ENCODE data around the gene FAM20C. TPM values are rescaled to one million over a fixed set of nuclear protein-coding genes. Genes with fewer than 3 reads are reported as not detected.
A peak's percentile ranks its signal among the peaks of the same experiment; 100 is the strongest.

Gene FAM20C
- total RNA-seq = 1 to 10 TPM in 2 of 3 donors, under 1 TPM in 1; 0.47 to 2.0 (median 1.7) TPM

GRCh38 chr7:191981-192649 is at the start of gene FAM20C:
TSS of gene FAM20C (plus strand) at chr7:192571. CDS start at chr7:193200, 629 bp downstream.
- Mint-ChIP-seq H3K27me3 (ENCODE audit: low read depth) (peaks cover 54% of the 10 kb centered on the region), H3K4me3 (peak within 1 kb of the TSS; percentile 78), H3K4me1 (ENCODE audit: low read depth) (peaks cover 3% of the 10 kb centered on the region), H3K36me3 (ENCODE audit: insufficient read depth) (no peaks in the 10 kb centered on the region), H3K9me3 (no peaks in the 10 kb centered on the region)
- ATAC-seq = peak; percentile 87 to 92
- DNase-seq = no peak

DNA sequence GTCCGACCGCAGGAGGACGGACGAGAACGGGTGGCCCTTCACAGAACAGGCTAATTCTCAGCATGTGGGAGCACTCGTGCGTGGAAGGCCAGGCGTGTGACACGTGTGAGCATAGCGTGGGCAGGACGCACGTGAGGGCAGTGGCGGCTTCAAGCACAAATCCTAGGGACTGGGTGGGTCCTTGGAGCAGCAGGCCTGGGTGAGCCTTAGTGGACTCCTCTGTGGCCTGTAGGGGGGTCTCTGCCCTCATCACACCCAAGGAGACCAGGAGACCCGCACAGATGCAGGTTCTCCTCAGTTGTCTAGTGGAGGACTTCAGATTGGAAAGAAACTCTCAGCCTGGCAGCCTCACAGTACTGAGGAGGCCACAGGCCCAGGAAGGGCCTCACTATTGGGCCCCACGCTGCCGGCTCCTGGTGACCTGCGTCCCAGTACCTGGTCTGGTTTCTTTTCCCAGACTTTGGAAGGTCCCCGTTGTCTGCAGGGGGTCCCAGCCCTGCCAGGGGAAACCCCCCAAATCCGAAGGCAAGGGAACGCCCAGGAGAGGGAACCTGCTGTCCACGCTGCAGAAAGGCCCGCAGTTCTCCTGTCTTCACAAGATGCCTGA is 49.1 kb upstream of the FAM20C start:
- Mint-ChIP-seq H3K4me1 (ENCODE audit: low read depth) (no peaks in the 10 kb centered on the region), H3K4me3 (no peak overlapping the region), H3K36me3 (ENCODE audit: insufficient read depth) (peaks cover 7% of the 10 kb centered on the region), H3K27me3 (ENCODE audit: low read depth) (peaks cover 6% of the 10 kb centered on the region), H3K9me3 (no peaks in the 10 kb centered on the region)
- DNase-seq = no peak
- no peak for ATAC-seq

GRCh38 chr7:143811-144453 is 48.4 kb upstream of the FAM20C start:
- ATAC-seq = no peak
- no peak for DNase-seq
- Mint-ChIP-seq H3K27me3 (ENCODE audit: low read depth) (peaks cover 6% of the 10 kb centered on the region), H3K36me3 (ENCODE audit: insufficient read depth) (peaks cover 7% of the 10 kb centered on the region), H3K4me3 (no peak overlapping the region), H3K9me3 (no peaks in the 10 kb centered on the region), H3K4me1 (ENCODE audit: low read depth) (no peaks in the 10 kb centered on the region)

- no peaks in the 10 kb centered on the region for H3K9me3 Mint-ChIP-seq
- H3K4me1 Mint-ChIP-seq (ENCODE audit: low read depth) = peaks cover 3% of the 10 kb centered on the region
- peaks cover 3% of the 10 kb centered on the region for H3K27me3 Mint-ChIP-seq (ENCODE audit: low read depth)
- ATAC-seq (no peak), DNase-seq (no peak)
- H3K4me3 Mint-ChIP-seq = no peak overlapping the region
- H3K36me3 Mint-ChIP-seq (ENCODE audit: insufficient read depth) = peaks cover 7% of the 10 kb centered on the region
These were observed 47.9 kb upstream of the FAM20C start for GRCh38 chr7:144454-144826.

DNA sequence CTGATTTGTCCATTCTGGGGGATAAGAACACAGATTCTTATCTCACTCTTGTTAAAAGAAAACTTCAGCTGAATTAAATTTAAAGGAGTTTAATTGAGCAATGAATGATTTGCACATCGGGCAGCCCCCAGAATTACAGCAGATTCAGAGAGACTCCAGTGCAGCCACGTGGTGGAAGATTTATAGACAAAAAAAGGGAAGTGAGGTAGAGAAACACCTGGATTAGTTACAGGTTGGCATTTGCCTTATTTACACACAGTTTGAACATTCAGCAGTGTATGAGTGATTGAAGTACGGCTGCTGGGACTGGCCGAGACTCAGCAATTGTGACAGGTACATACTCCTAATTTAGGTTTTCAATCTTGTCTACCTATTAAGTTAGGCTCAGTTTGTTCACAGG is 46.5 kb upstream of the FAM20C start:
- peaks cover 14% of the 10 kb centered on the region for H3K4me1 Mint-ChIP-seq (ENCODE audit: low read depth)
- no peaks in the 10 kb centered on the region for H3K9me3 Mint-ChIP-seq
- no peak overlapping the region for H3K4me3 Mint-ChIP-seq
- H3K27me3 Mint-ChIP-seq (ENCODE audit: low read depth) = no peaks in the 10 kb centered on the region
- DNase-seq = no peak
- peaks cover 7% of the 10 kb centered on the region for H3K36me3 Mint-ChIP-seq (ENCODE audit: insufficient read depth)
- ATAC-seq = no peak

- no peaks in the 10 kb centered on the region for H3K9me3 Mint-ChIP-seq
- peaks cover 14% of the 10 kb centered on the region for H3K4me1 Mint-ChIP-seq (ENCODE audit: low read depth)
- no peaks in the 10 kb centered on the region for H3K27me3 Mint-ChIP-seq (ENCODE audit: low read depth)
- peaks cover 7% of the 10 kb centered on the region for H3K36me3 Mint-ChIP-seq (ENCODE audit: insufficient read depth)
- H3K4me3 Mint-ChIP-seq = peak overlapping the region; percentile 84
- DNase-seq = no peak
- no peak for ATAC-seq
These were observed 43.8 kb upstream of the FAM20C start for GRCh38 chr7:148543-148931.

GRCh38 chr7:148932-149790 is 43.2 kb upstream of the FAM20C start:
- ATAC-seq (peak; percentile 98 to 99), DNase-seq (peak; percentile 97)
- peaks cover 7% of the 10 kb centered on the region for H3K36me3 Mint-ChIP-seq (ENCODE audit: insufficient read depth)
- no peaks in the 10 kb centered on the region for H3K27me3 Mint-ChIP-seq (ENCODE audit: low read depth)
- H3K4me3 Mint-ChIP-seq = peak overlapping the region; percentile 84
- H3K4me1 Mint-ChIP-seq (ENCODE audit: low read depth) = peaks cover 14% of the 10 kb centered on the region
- no peaks in the 10 kb centered on the region for H3K9me3 Mint-ChIP-seq

- peak; percentile 24 for DNase-seq
- Mint-ChIP-seq H3K36me3 (ENCODE audit: insufficient read depth) (peaks cover 7% of the 10 kb centered on the region), H3K4me3 (peak overlapping the region; percentile 84), H3K9me3 (no peaks in the 10 kb centered on the region), H3K27me3 (ENCODE audit: low read depth) (no peaks in the 10 kb centered on the region), H3K4me1 (ENCODE audit: low read depth) (peaks cover 14% of the 10 kb centered on the region)
- peak; percentile 6 for ATAC-seq
These were observed 42.4 kb upstream of the FAM20C start for GRCh38 chr7:149791-150636.

DNA sequence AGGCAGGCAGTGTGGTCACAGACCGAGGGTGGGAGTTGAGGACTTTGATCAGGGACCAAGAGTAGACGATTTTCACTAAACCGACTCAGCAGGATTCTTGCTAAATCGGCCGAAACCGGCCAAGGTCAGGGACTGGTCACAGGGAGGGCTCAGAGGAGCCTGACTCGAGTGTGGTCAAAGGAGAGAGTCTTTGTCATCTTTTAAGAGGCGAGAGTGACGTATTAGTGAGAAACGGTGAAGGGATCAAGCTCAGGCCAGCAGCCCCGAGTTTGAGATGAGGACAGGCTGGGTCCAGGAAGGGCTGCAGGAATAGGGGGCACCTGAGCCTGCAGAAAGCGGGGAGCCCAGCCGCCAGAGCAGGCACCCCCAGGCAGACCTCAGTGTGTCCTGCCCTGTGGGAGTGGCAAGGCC is 41.6 kb upstream of the FAM20C start:
- H3K4me3 Mint-ChIP-seq = peak overlapping the region; percentile 84
- no peaks in the 10 kb centered on the region for H3K27me3 Mint-ChIP-seq (ENCODE audit: low read depth)
- peaks cover 7% of the 10 kb centered on the region for H3K36me3 Mint-ChIP-seq (ENCODE audit: insufficient read depth)
- no peak for DNase-seq
- ATAC-seq = no peak
- peaks cover 14% of the 10 kb centered on the region for H3K4me1 Mint-ChIP-seq (ENCODE audit: low read depth)
- no peaks in the 10 kb centered on the region for H3K9me3 Mint-ChIP-seq

DNA sequence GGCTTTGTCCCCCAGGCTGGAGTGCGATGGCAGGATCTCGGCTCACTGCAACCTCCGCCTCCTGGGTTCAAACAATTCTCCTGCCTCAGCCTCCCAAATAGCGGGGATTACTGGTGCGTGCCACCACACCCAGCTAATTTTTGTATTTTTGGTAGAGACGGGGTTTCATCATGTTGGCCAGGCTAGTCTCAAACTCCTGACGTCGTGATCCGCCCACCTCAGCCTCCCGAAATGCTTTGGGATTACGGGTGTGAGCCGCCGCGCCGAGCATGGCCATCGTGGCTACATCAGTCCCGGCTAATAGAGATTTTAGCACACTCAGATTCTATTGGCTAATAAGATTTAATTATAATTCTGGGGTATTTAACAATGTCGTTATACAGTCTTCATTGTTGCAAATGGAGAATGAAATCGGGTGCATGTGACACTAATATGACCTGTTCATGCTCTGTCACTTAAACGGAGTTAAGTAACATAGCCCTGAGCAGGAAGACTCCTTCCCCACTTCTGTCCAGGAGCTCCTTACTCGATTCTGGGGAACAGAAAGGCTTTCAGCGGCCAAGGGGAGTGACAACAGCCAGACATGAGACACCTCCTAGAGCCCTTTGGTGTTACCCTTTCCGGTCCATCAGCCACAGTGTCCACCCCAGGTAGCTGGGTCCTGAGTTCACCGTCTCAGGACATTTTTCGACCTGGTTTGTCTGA is 40.9 kb upstream of the FAM20C start:
- peaks cover 6% of the 10 kb centered on the region for H3K36me3 Mint-ChIP-seq (ENCODE audit: insufficient read depth)
- ATAC-seq = no peak
- peaks cover 14% of the 10 kb centered on the region for H3K4me1 Mint-ChIP-seq (ENCODE audit: low read depth)
- no peaks in the 10 kb centered on the region for H3K27me3 Mint-ChIP-seq (ENCODE audit: low read depth)
- no peak for DNase-seq
- H3K9me3 Mint-ChIP-seq = no peaks in the 10 kb centered on the region
- H3K4me3 Mint-ChIP-seq = no peak overlapping the region

DNA sequence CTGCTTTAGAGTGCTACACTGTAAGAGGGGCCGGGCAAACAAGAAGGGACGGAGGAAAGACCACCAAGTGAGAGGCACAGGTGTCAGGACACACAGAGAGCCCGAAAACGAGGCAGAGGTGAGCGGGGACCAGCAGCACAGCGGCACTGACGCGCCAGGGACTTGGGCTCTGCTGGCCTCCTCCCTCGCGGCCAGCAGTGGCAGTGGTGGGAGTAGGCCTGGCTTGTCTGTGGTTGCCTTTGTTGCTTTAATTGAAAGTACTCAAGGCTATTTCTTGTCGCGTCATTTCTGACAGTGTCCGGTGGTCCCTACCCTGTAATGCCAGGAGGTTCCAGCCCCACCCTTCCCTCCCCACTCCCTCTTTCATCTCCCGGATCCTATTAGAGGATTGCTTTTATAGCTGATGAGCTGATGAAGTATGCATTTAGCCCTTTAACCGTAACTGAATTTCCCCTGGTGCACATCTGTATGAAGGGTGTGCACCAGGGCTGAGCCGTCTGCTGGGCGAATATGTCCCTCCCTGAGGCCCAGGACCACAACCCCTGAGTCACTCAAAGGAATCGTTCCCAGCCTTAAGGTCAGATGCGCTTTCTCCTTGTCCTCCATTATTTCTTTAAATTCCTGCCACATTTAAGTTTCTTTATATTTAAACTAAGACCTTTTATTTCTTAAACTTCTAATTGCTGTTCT is 39.5 kb upstream of the FAM20C start:
- Mint-ChIP-seq H3K36me3 (ENCODE audit: insufficient read depth) (no peaks in the 10 kb centered on the region), H3K9me3 (no peaks in the 10 kb centered on the region), H3K4me1 (ENCODE audit: low read depth) (peaks cover 14% of the 10 kb centered on the region), H3K27me3 (ENCODE audit: low read depth) (no peaks in the 10 kb centered on the region), H3K4me3 (no peak overlapping the region)
- DNase-seq (no peak), ATAC-seq (no peak)

- ATAC-seq = no peak
- DNase-seq = no peak
- Mint-ChIP-seq H3K4me1 (ENCODE audit: low read depth) (peaks cover 14% of the 10 kb centered on the region), H3K36me3 (ENCODE audit: insufficient read depth) (no peaks in the 10 kb centered on the region), H3K4me3 (no peak overlapping the region), H3K9me3 (no peaks in the 10 kb centered on the region), H3K27me3 (ENCODE audit: low read depth) (no peaks in the 10 kb centered on the region)
These were observed 38.8 kb upstream of the FAM20C start for GRCh38 chr7:153604-154003.
